Amygdala (tissue), 56 donors: ENCODE data around the gene SLF2.
A peak's percentile ranks its signal among the peaks of the same experiment; 100 is the strongest.

ENCODE experiments used
- DNase-seq, 56 donors: peaks; one replicate each; lab custom pipeline; 2025; lab: John Stamatoyannopoulos, UW

The SLF2 gene

GRCh38 chr10:100996678-100997359 is 84.1 kb downstream of the SLF2 start:
- DNase-seq: peak in 3 of 56 donors; percentile 19 to 54 (median 51)

- DNase-seq: peak in 40 of 56 donors; percentile 37 to 89 (median 72)
These were observed 84.8 kb downstream of the SLF2 start for GRCh38 chr10:100997360-100998182.

- DNase-seq: peak; percentile 62 to 93 (median 85)
These were observed 85.6 kb downstream of the SLF2 start for GRCh38 chr10:100998183-100998990.

GRCh38 chr10:100998991-100999741 is 86.4 kb downstream of the SLF2 start:
- peak in 51 of 56 donors; percentile 44 to 90 (median 75) for DNase-seq

GRCh38 chr10:100999742-101000126 is 87.0 kb downstream of the SLF2 start, which contains the start of gene LZTS2:
Gene LZTS2 (plus strand): TSS chr10:100999808. CDS start chr10:101002539, 2,731 bp downstream.
- DNase-seq: peak in 8 of 56 donors; percentile 56 to 79 (median 63)

GRCh38 chr10:101000127-101000914 is 87.6 kb downstream of the SLF2 start:
- DNase-seq: peak in 20 of 56 donors; percentile 22 to 70 (median 49)

- DNase-seq: peak in 48 of 56 donors; percentile 11 to 85 (median 61)
These were observed 88.3 kb downstream of the SLF2 start for GRCh38 chr10:101000915-101001658.

GRCh38 chr10:101001659-101002035 is 88.9 kb downstream of the SLF2 start:
- DNase-seq: peak in 1 of 56 donors; percentile 15

- no peak for DNase-seq
These were observed 89.7 kb downstream of the SLF2 start for GRCh38 chr10:101002456-101002855.

- no peak for DNase-seq
These were observed 91.0 kb downstream of the SLF2 start for GRCh38 chr10:101003639-101004206.

GRCh38 chr10:101005361-101005760 is 92.6 kb downstream of the SLF2 start:
- no peak for DNase-seq

GRCh38 chr10:101005869-101006567 is 93.3 kb downstream of the SLF2 start:
- no peak for DNase-seq

GRCh38 chr10:101006593-101007098 is 93.9 kb downstream of the SLF2 start:
- DNase-seq: peak in 15 of 56 donors; percentile 23 to 60 (median 44)

- DNase-seq: peak in 13 of 56 donors; percentile 31 to 66 (median 43)
These were observed 94.4 kb downstream of the SLF2 start for GRCh38 chr10:101007099-101007711.

- DNase-seq: peak in 30 of 56 donors; percentile 31 to 77 (median 58)
These were observed 95.4 kb downstream of the SLF2 start for GRCh38 chr10:101007915-101008822.
